ENCODE data around the gene SNX33.

Gene SNX33

GRCh38 chr15:75639709-75640482, 7.8 kb upstream of the SNX33 start, which contains the start of gene IMP3:
TSS of gene IMP3 (minus strand) at chr15:75640224. CDS start at chr15:75640168, 56 bp downstream.
- Histone ChIP-seq H4K5ac (ENCODE audit: low read length) (no peak within 1 kb of the TSS), H3K27ac (ENCODE audit: low read depth, low read length) (peak within 1 kb of the TSS; percentile 93), H3K4me2 (ENCODE audit: low read length) (peak within 1 kb of the TSS; percentile 95), H2BK120ac (ENCODE audit: low read depth, low read length) (no peak within 1 kb of the TSS), H3K27me3 (ENCODE audit: insufficient read depth, low read length, poor library complexity) (no peaks in the 10 kb centered on the region), H3K79me1 (ENCODE audit: low read length) (peaks cover 13% of the 10 kb centered on the region), H2AK5ac (ENCODE audit: low read length) (peak within 1 kb of the TSS; percentile 2), H3K18ac (ENCODE audit: low read length) (no peak within 1 kb of the TSS), H3K4me1 (ENCODE audit: control insufficient read depth, low read depth, low read length) (peaks cover 2% of the 10 kb centered on the region), H2BK5ac (ENCODE audit: low read length) (peak within 1 kb of the TSS; percentile 97), H3K79me2 (ENCODE audit: control insufficient read depth, insufficient read depth, low read length) (peaks cover 30% of the 10 kb centered on the region), H3K23ac (ENCODE audit: low read length) (peak within 1 kb of the TSS; percentile 69), H4K8ac (ENCODE audit: low read depth, low read length) (no peak within 1 kb of the TSS), H3K9ac (ENCODE audit: low read length) (peak within 1 kb of the TSS; percentile 99), H3K4me3 (ENCODE audit: low read length) (peak within 1 kb of the TSS; percentile 98), H3K56ac (ENCODE audit: low read length) (peak within 1 kb of the TSS; percentile 100), H3K4ac (ENCODE audit: low read depth, low read length) (peak within 1 kb of the TSS; percentile 73), H3K36me3 (ENCODE audit: control insufficient read depth, insufficient read depth, low read length) (no peaks in the 10 kb centered on the region), H2BK15ac (replicated peaks; ENCODE audit: low read depth) (no peak within 1 kb of the TSS)
- peak; percentile 99 for DNase-seq
- no CpG with 5 or more reads among the region's 83 CpGs for WGBS (ENCODE audit: extremely low coverage, insufficient coverage, low lambda C conversion rate)

DNA sequence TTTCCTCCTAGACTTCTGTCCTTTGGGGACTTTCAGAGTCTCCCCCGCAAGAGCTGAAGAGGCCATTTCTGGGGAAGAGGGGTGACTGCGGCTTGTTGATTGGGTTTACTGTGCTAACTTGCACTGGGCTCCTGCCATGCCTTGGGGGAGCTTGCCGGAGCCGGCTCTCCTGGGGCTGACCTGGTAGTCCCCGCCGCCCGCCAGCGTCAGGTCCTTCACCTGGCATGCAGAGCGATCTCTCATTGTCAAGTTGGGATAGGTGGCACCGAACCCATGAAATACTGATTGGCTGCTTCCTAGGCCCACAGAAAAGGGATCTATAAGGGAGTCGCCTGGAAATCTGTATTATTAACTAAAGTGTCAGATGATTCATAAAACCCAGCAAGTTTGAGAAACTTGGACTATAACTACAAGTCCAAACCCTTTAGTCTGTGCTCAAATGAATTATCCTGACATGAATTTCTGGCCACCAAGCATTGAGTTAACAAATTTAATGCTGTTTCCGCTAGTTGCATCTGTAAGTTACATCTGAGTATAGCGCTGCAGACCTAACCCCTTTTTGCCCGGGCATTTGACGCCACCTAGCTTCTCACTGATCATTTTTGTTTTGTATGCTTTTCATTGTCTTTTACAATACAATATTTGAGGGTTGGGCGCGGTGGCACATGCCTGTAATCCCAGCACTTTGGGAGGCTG, 7.1 kb upstream of the SNX33 start:
- peak overlapping the region; percentile 3 for H3K23ac ChIP-seq (ENCODE audit: low read length)
- peak; percentile 53 for DNase-seq
- H3K18ac ChIP-seq (ENCODE audit: low read length), result no peak overlapping the region
- peak overlapping the region; percentile 73 for H3K4ac ChIP-seq (ENCODE audit: low read depth, low read length)
- no peak overlapping the region for H2BK120ac ChIP-seq (ENCODE audit: low read depth, low read length)
- WGBS (ENCODE audit: extremely low coverage, insufficient coverage, low lambda C conversion rate), result no CpG with 5 or more reads among the region's 17 CpGs
- peaks cover 13% of the 10 kb centered on the region for H3K79me1 ChIP-seq (ENCODE audit: low read length)
- H3K27me3 ChIP-seq (ENCODE audit: insufficient read depth, low read length, poor library complexity), result no peaks in the 10 kb centered on the region
- no peak overlapping the region for H4K8ac ChIP-seq (ENCODE audit: low read depth, low read length)
- H3K27ac ChIP-seq (ENCODE audit: low read depth, low read length), result peak overlapping the region; percentile 93
- H2BK5ac ChIP-seq (ENCODE audit: low read length), result peak overlapping the region; percentile 76
- no peak overlapping the region for H2BK15ac ChIP-seq (replicated peaks; ENCODE audit: low read depth)
- peaks cover 2% of the 10 kb centered on the region for H3K4me1 ChIP-seq (ENCODE audit: control insufficient read depth, low read depth, low read length)
- H2AK5ac ChIP-seq (ENCODE audit: low read length), result no peak overlapping the region
- peaks cover 30% of the 10 kb centered on the region for H3K79me2 ChIP-seq (ENCODE audit: control insufficient read depth, insufficient read depth, low read length)
- H3K9ac ChIP-seq (ENCODE audit: low read length), result peak overlapping the region; percentile 95
- peak overlapping the region; percentile 94 for H3K56ac ChIP-seq (ENCODE audit: low read length)
- peak overlapping the region; percentile 95 for H3K4me2 ChIP-seq (ENCODE audit: low read length)
- H3K4me3 ChIP-seq (ENCODE audit: low read length), result peak overlapping the region; percentile 78
- no peaks in the 10 kb centered on the region for H3K36me3 ChIP-seq (ENCODE audit: control insufficient read depth, insufficient read depth, low read length)
- H4K5ac ChIP-seq (ENCODE audit: low read length), result no peak overlapping the region

- no peak overlapping the region for H3K4me3 ChIP-seq (ENCODE audit: low read length)
- no CpG with 5 or more reads among the region's 4 CpGs for WGBS (ENCODE audit: extremely low coverage, insufficient coverage, low lambda C conversion rate)
- H2AK5ac ChIP-seq (ENCODE audit: low read length), result no peak overlapping the region
Measured at GRCh38 chr15:75641179-75641503, 6.6 kb upstream of the SNX33 start.

DNA sequence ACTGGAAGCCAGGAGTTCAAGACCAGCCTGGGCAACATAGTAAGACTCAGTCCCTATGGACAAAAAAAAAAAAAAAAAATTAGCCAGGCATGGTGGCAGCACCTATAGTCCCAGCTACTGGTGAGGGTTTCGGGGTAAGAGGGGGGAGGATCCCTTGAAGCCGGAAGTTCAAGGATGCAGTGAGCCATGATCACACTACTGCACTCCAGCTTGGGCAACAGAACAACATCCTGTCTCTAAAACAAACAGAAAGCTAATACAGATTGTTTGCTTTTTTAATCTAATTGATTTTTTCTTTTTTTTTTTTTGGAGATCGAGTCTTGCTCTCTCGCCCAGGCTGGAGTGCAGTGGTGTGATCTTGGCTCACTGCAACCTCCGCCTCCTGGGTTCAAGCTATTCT, 6.1 kb upstream of the SNX33 start:
- no peak overlapping the region for H4K8ac ChIP-seq (ENCODE audit: low read depth, low read length)
- H3K4me2 ChIP-seq (ENCODE audit: low read length), result no peak overlapping the region
- no peak overlapping the region for H3K4me3 ChIP-seq (ENCODE audit: low read length)
- H2BK120ac ChIP-seq (ENCODE audit: low read depth, low read length), result no peak overlapping the region
- no peak for DNase-seq
- no peaks in the 10 kb centered on the region for H3K36me3 ChIP-seq (ENCODE audit: control insufficient read depth, insufficient read depth, low read length)
- no CpG with 5 or more reads among the region's 5 CpGs for WGBS (ENCODE audit: extremely low coverage, insufficient coverage, low lambda C conversion rate)
- no peak overlapping the region for H3K56ac ChIP-seq (ENCODE audit: low read length)
- peaks cover 30% of the 10 kb centered on the region for H3K79me2 ChIP-seq (ENCODE audit: control insufficient read depth, insufficient read depth, low read length)
- H3K4me1 ChIP-seq (ENCODE audit: control insufficient read depth, low read depth, low read length), result peaks cover 2% of the 10 kb centered on the region
- H4K5ac ChIP-seq (ENCODE audit: low read length), result no peak overlapping the region
- H2BK5ac ChIP-seq (ENCODE audit: low read length), result no peak overlapping the region
- H3K23ac ChIP-seq (ENCODE audit: low read length), result no peak overlapping the region
- H3K18ac ChIP-seq (ENCODE audit: low read length), result no peak overlapping the region
- H2AK5ac ChIP-seq (ENCODE audit: low read length), result no peak overlapping the region
- no peak overlapping the region for H2BK15ac ChIP-seq (replicated peaks; ENCODE audit: low read depth)
- H3K9ac ChIP-seq (ENCODE audit: low read length), result no peak overlapping the region
- H3K79me1 ChIP-seq (ENCODE audit: low read length), result peaks cover 13% of the 10 kb centered on the region
- H3K27ac ChIP-seq (ENCODE audit: low read depth, low read length), result no peak overlapping the region
- no peak overlapping the region for H3K4ac ChIP-seq (ENCODE audit: low read depth, low read length)
- no peaks in the 10 kb centered on the region for H3K27me3 ChIP-seq (ENCODE audit: insufficient read depth, low read length, poor library complexity)

More at GRCh38 chr15:75641179-75641503, 6.6 kb upstream of the SNX33 start:
- Histone ChIP-seq H3K79me1 (ENCODE audit: low read length) (peaks cover 13% of the 10 kb centered on the region), H2BK120ac (ENCODE audit: low read depth, low read length) (no peak overlapping the region), H3K23ac (ENCODE audit: low read length) (no peak overlapping the region), H4K8ac (ENCODE audit: low read depth, low read length) (no peak overlapping the region), H3K79me2 (ENCODE audit: control insufficient read depth, insufficient read depth, low read length) (peaks cover 30% of the 10 kb centered on the region), H4K5ac (ENCODE audit: low read length) (no peak overlapping the region), H3K27me3 (ENCODE audit: insufficient read depth, low read length, poor library complexity) (no peaks in the 10 kb centered on the region), H3K4ac (ENCODE audit: low read depth, low read length) (no peak overlapping the region), H3K18ac (ENCODE audit: low read length) (no peak overlapping the region), H2BK5ac (ENCODE audit: low read length) (no peak overlapping the region), H2BK15ac (replicated peaks; ENCODE audit: low read depth) (no peak overlapping the region), H3K4me1 (ENCODE audit: control insufficient read depth, low read depth, low read length) (peaks cover 2% of the 10 kb centered on the region), H3K36me3 (ENCODE audit: control insufficient read depth, insufficient read depth, low read length) (no peaks in the 10 kb centered on the region), H3K4me2 (ENCODE audit: low read length) (no peak overlapping the region), H3K27ac (ENCODE audit: low read depth, low read length) (no peak overlapping the region), H3K56ac (ENCODE audit: low read length) (no peak overlapping the region), H3K9ac (ENCODE audit: low read length) (no peak overlapping the region)
- DNase-seq, result no peak

- H2BK120ac ChIP-seq (ENCODE audit: low read depth, low read length), result no peak overlapping the region
- no peak overlapping the region for H3K9ac ChIP-seq (ENCODE audit: low read length)
- H3K4ac ChIP-seq (ENCODE audit: low read depth, low read length), result no peak overlapping the region
- DNase-seq, result no peak
- no peak overlapping the region for H3K27ac ChIP-seq (ENCODE audit: low read depth, low read length)
- no peak overlapping the region for H3K23ac ChIP-seq (ENCODE audit: low read length)
- H3K79me1 ChIP-seq (ENCODE audit: low read length), result peaks cover 7% of the 10 kb centered on the region
- no peak overlapping the region for H3K4me2 ChIP-seq (ENCODE audit: low read length)
- H3K4me1 ChIP-seq (ENCODE audit: control insufficient read depth, low read depth, low read length), result peaks cover 6% of the 10 kb centered on the region
- H3K27me3 ChIP-seq (ENCODE audit: insufficient read depth, low read length, poor library complexity), result no peaks in the 10 kb centered on the region
- H3K36me3 ChIP-seq (ENCODE audit: control insufficient read depth, insufficient read depth, low read length), result no peaks in the 10 kb centered on the region
- H3K4me3 ChIP-seq (ENCODE audit: low read length), result no peak overlapping the region
- no peak overlapping the region for H2BK5ac ChIP-seq (ENCODE audit: low read length)
- H3K79me2 ChIP-seq (ENCODE audit: control insufficient read depth, insufficient read depth, low read length), result peaks cover 7% of the 10 kb centered on the region
- WGBS (ENCODE audit: extremely low coverage, insufficient coverage, low lambda C conversion rate), result no CpG with 5 or more reads among the region's 2 CpGs
- H3K56ac ChIP-seq (ENCODE audit: low read length), result no peak overlapping the region
- H2BK15ac ChIP-seq (replicated peaks; ENCODE audit: low read depth), result no peak overlapping the region
- H3K18ac ChIP-seq (ENCODE audit: low read length), result no peak overlapping the region
- no peak overlapping the region for H4K8ac ChIP-seq (ENCODE audit: low read depth, low read length)
- H4K5ac ChIP-seq (ENCODE audit: low read length), result no peak overlapping the region
- no peak overlapping the region for H2AK5ac ChIP-seq (ENCODE audit: low read length)
Measured at GRCh38 chr15:75644376-75644775, 3.3 kb upstream of the SNX33 start.

All from mesendoderm (in vitro differentiated cells).